Neural cell (in vitro differentiated cells): ENCODE data around the gene CCP110. TPM values are rescaled to one million over a fixed set of nuclear protein-coding genes. Genes with fewer than 3 reads are reported as not detected.
A peak's percentile ranks its signal among the peaks of the same experiment; 100 is the strongest.

Experiments
- H2AFZ ChIP-seq: fragments of 200-600, 300-800 bp; sonication (generic), shearing (Covaris generic); 2 replicates; pipeline ENCODE4 v1.6.0; 2014; ENCODE audit warnings: low read depth, mild to moderate bottlenecking, antibody characterized with exemption, low read length, moderate library complexity
- H3F3A ChIP-seq: fragments of 200-600 bp; shearing (Covaris generic); 2 replicates; pipeline ENCODE4 v1.6.1; 2016; ENCODE audit warnings: mild to moderate bottlenecking, moderate library complexity, mixed read lengths, antibody characterized with exemption, low read length; ENCODE audit not compliant: insufficient read depth, poor library complexity, severe bottlenecking
- H3K27ac ChIP-seq: fragments of 200-600, 300-800 bp; sonication (generic), shearing (Covaris generic); 2 replicates; pipeline ENCODE4 v1.5.1; 2014; ENCODE audit warnings: mild to moderate bottlenecking, low read length, moderate library complexity
- H3K27me3 ChIP-seq: fragments of 300-800, 200-600 bp; sonication (generic), shearing (Covaris generic); 2 replicates; pipeline ENCODE4 v1.6.0; 2014; ENCODE audit warnings: mild to moderate bottlenecking, low read depth, low read length, moderate library complexity; ENCODE audit not compliant: insufficient read depth
- H3K36me3 ChIP-seq: fragments of 300-800, 200-600 bp; sonication (generic), shearing (Covaris generic); 2 replicates; pipeline ENCODE4 v1.5.1; 2014; ENCODE audit warnings: mild to moderate bottlenecking, antibody characterized with exemption, low read length, moderate library complexity; ENCODE audit not compliant: insufficient read depth
- H3K4me2 ChIP-seq: fragments of 300-800, 200-600 bp; sonication (generic), shearing (Covaris generic); 2 replicates; pipeline ENCODE4 v1.6.0; 2014; ENCODE audit warnings: mild to moderate bottlenecking, low read length
- H3K4me3 ChIP-seq: fragments of 300-800, 200-600 bp; sonication (generic), shearing (Covaris generic); 2 replicates; pipeline ENCODE4 v1.5.1; 2014; ENCODE audit warnings: mild to moderate bottlenecking, low read length, moderate library complexity
- H3K79me2 ChIP-seq: fragments of 200-600 bp; shearing (Covaris generic); replicated peaks from 2 replicates; pipeline ENCODE4 v1.6.0; 2014; ENCODE audit warnings: mild to moderate bottlenecking, low read length, moderate library complexity; ENCODE audit not compliant: insufficient read depth
- H3K9ac ChIP-seq: fragments of 300-800, 200-600 bp; sonication (generic), shearing (Covaris generic); 2 replicates; pipeline ENCODE4 v1.6.1; 2016; ENCODE audit warnings: mild to moderate bottlenecking, low read length, mixed read lengths
- H3K9me2 ChIP-seq: fragments of 200-600 bp; shearing (Covaris generic); 2 replicates; pipeline ENCODE4 v1.6.1; 2016; ENCODE audit warnings: mild to moderate bottlenecking, low read length, mixed read lengths; ENCODE audit not compliant: insufficient read depth
- H3K9me3 ChIP-seq: fragments of 200-600, 300-800 bp; sonication (generic), shearing (Covaris generic); 2 replicates; pipeline ENCODE4 v1.6.1; 2016; ENCODE audit warnings: mild to moderate bottlenecking, mixed run types, low read length, moderate library complexity, mixed read lengths
- H4K20me1 ChIP-seq: fragments of 200-600 bp; shearing (Covaris generic); 2 replicates; pipeline ENCODE4 v1.6.1; 2016; ENCODE audit warnings: mild to moderate bottlenecking, mixed run types; ENCODE audit not compliant: insufficient read depth
- EP300 ChIP-seq: fragments of 450-650 bp; conservative IDR thresholded peaks from 2 replicates; pipeline ENCODE4 v1.6.1; 2014; ENCODE audit warnings: antibody characterized with exemption, mild to moderate bottlenecking, moderate library complexity; ENCODE audit not compliant: poor library complexity, severe bottlenecking
- EZH2 ChIP-seq: fragments of 200-600, 300-800 bp; shearing (Covaris generic), sonication (generic); IDR thresholded peaks from 2 replicates; pipeline ENCODE4 v1.6.1; 2014; ENCODE audit warnings: antibody characterized with exemption, low read length, borderline replicate concordance, mild to moderate bottlenecking; ENCODE audit not compliant: insufficient read depth, poor library complexity, severe bottlenecking
- MXI1 ChIP-seq: fragments of 450-650 bp; conservative IDR thresholded peaks from 2 replicates; pipeline ENCODE4 v1.6.1; 2014; ENCODE audit warnings: antibody characterized with exemption, mild to moderate bottlenecking; ENCODE audit not compliant: poor library complexity, severe bottlenecking
- POLR2AphosphoS5 ChIP-seq: IDR thresholded peaks from 2 replicates; pipeline ENCODE4 v1.6.1; 2012
- RAD21 ChIP-seq: fragments of 450-650 bp; conservative IDR thresholded peaks from 2 replicates; pipeline ENCODE4 v1.6.1; 2014; ENCODE audit warnings: antibody characterized with exemption, mild to moderate bottlenecking, moderate library complexity
- SMC3 ChIP-seq: fragments of 450-650 bp; conservative IDR thresholded peaks from 2 replicates; pipeline ENCODE4 v1.6.1; 2014; ENCODE audit warnings: antibody characterized with exemption, mild to moderate bottlenecking, moderate library complexity; ENCODE audit not compliant: poor library complexity
- TAF1 ChIP-seq: IDR thresholded peaks from 2 replicates; pipeline ENCODE4 v1.6.1; 2012; ENCODE audit warnings: low read depth
- polyA plus RNA-seq: library from polyadenylated mRNA; depleted of rRNA; stranded (reverse); fragments of >200 nt; gene quantifications from 2 replicates; pipeline ENCODE4 v1.2.3, GENCODE V29; 2014
- TF ChIP-seq, protein P1 (sequence below): IDR thresholded peaks from 2 replicates; pipeline ENCODE4 v1.6.1; 2012; ENCODE audit warnings: borderline replicate concordance
- TF ChIP-seq, protein P2 (sequence below): fragments of 450-650 bp; IDR thresholded peaks from 2 replicates; pipeline ENCODE4 v1.5.1; 2014; ENCODE audit warnings: antibody characterized with exemption, mild to moderate bottlenecking, moderate library complexity; ENCODE audit not compliant: poor library complexity, severe bottlenecking

The CCP110 gene
- polyA plus RNA-seq, 1 donor from 2014 or later, result 40.3 TPM

DNA sequence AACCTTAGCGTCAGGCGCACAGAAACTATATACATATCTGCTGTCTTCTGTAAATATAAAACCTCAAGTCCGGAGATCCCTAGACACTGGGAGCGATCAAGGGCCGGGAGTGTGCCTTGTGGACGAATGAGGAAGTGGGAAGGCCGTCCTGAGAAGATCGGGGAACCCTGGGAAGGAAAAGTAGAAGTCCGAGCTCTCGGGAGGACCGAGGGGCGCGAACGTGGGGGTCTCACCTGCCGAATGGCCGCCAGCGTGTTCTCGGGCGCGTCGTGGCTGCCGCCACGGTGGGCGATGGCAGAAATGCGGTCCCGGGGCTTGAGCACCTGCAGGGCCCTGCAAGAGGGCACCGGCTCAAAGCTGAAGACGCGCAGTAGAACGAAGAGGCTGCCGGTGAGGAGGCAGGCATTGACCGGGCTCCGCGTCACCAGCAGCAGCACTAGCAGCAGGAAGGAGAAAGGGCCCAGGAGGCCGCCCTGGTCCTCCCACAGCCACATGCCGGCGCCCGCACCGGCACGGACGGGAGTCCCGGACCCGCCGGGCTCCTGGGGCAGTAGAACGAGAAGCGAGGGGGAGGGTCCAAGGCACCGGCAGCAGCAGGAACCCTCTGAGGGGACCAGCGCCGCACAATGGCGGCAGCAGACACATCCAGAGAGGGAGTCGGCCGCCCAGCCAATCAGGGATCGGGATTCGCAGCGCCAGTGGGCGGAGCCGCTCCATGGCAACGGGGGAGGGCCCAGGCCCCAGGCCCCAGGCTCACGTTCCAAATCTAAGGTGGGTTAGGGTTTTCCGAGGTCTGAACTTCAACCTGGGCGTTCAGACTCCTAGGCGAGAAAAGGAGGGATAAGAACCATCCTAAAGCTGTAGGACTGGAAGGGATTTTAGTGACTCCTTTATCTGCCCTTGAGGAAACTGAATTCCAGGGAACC is 2.0 kb upstream of the CCP110 start, which contains the start of gene GDE1:
Gene GDE1 (minus strand): TSS at position 628 of the 926 bp plus-strand sequence. CDS start 134 bp downstream, at position 494.
- Histone ChIP-seq H2AFZ (peak within 1 kb of the TSS; percentile 66), H3K27ac (peak within 1 kb of the TSS; percentile 92), H3F3A (peaks cover 6% of the 10 kb centered on the region)

DNA sequence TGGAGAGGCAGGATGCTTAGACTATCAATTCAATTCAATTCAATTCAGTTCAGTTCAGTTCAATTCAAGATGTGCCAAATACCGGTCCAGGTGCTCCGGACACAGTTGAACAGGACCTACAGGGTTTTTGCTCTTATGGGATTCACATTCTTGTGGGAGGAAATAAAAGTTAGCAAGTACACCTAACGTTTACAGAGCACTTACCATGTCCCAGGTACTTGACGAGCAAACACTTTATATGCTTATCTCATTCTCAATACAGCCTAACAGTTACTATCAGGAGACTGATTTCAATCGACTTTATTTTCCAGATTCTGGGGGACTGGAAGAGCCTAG is 1.4 kb upstream of the CCP110 start:
- Histone ChIP-seq H3K79me2 (peaks cover 56% of the 10 kb centered on the region), H2AFZ (peak overlapping the region; percentile 66), H4K20me1 (no peaks in the 10 kb centered on the region)

More for the DNA sequence above, 2.0 kb upstream of the CCP110 start, which contains the start of gene GDE1:
- no peaks in the 10 kb centered on the region for H3K9me2 ChIP-seq
- TF ChIP-seq RAD21 (peak; percentile 51), SMC3 (peak; percentile 45), EZH2 (no peak), MXI1 (peak; percentile 87), TAF1 (peak; percentile 85), EP300 (peak; percentile 51), POLR2AphosphoS5 (peak; percentile 98)
- TF ChIP-seq, protein P1, sequence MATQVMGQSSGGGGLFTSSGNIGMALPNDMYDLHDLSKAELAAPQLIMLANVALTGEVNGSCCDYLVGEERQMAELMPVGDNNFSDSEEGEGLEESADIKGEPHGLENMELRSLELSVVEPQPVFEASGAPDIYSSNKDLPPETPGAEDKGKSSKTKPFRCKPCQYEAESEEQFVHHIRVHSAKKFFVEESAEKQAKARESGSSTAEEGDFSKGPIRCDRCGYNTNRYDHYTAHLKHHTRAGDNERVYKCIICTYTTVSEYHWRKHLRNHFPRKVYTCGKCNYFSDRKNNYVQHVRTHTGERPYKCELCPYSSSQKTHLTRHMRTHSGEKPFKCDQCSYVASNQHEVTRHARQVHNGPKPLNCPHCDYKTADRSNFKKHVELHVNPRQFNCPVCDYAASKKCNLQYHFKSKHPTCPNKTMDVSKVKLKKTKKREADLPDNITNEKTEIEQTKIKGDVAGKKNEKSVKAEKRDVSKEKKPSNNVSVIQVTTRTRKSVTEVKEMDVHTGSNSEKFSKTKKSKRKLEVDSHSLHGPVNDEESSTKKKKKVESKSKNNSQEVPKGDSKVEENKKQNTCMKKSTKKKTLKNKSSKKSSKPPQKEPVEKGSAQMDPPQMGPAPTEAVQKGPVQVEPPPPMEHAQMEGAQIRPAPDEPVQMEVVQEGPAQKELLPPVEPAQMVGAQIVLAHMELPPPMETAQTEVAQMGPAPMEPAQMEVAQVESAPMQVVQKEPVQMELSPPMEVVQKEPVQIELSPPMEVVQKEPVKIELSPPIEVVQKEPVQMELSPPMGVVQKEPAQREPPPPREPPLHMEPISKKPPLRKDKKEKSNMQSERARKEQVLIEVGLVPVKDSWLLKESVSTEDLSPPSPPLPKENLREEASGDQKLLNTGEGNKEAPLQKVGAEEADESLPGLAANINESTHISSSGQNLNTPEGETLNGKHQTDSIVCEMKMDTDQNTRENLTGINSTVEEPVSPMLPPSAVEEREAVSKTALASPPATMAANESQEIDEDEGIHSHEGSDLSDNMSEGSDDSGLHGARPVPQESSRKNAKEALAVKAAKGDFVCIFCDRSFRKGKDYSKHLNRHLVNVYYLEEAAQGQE, result peak; percentile 88
- TF ChIP-seq, protein P2, sequence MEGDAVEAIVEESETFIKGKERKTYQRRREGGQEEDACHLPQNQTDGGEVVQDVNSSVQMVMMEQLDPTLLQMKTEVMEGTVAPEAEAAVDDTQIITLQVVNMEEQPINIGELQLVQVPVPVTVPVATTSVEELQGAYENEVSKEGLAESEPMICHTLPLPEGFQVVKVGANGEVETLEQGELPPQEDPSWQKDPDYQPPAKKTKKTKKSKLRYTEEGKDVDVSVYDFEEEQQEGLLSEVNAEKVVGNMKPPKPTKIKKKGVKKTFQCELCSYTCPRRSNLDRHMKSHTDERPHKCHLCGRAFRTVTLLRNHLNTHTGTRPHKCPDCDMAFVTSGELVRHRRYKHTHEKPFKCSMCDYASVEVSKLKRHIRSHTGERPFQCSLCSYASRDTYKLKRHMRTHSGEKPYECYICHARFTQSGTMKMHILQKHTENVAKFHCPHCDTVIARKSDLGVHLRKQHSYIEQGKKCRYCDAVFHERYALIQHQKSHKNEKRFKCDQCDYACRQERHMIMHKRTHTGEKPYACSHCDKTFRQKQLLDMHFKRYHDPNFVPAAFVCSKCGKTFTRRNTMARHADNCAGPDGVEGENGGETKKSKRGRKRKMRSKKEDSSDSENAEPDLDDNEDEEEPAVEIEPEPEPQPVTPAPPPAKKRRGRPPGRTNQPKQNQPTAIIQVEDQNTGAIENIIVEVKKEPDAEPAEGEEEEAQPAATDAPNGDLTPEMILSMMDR, result peak; percentile 78
- H3K27me3 ChIP-seq, result no peaks in the 10 kb centered on the region
- H3K9ac ChIP-seq, result peak within 1 kb of the TSS; percentile 90
- peak within 1 kb of the TSS; percentile 64 for H3K4me2 ChIP-seq
- peak within 1 kb of the TSS; percentile 82 for H3K4me3 ChIP-seq
- H3K9me3 ChIP-seq, result no peaks in the 10 kb centered on the region
- H3K79me2 ChIP-seq, result peaks cover 52% of the 10 kb centered on the region
- H4K20me1 ChIP-seq, result no peaks in the 10 kb centered on the region
- H3K36me3 ChIP-seq, result no peaks in the 10 kb centered on the region

More for the DNA sequence above, 1.4 kb upstream of the CCP110 start:
- H3F3A ChIP-seq, result peaks cover 6% of the 10 kb centered on the region
- TF ChIP-seq RAD21, result no peak
- no peak for TF ChIP-seq TAF1
- no peak for TF ChIP-seq MXI1
- no peak for TF ChIP-seq POLR2AphosphoS5
- TF ChIP-seq, protein P2, result no peak
- no peak for TF ChIP-seq SMC3
- no peak for TF ChIP-seq EZH2
- H3K27me3 ChIP-seq, result no peaks in the 10 kb centered on the region
- peak overlapping the region; percentile 82 for H3K4me3 ChIP-seq
- H3K4me2 ChIP-seq, result peak overlapping the region; percentile 50
- H3K9ac ChIP-seq, result peak overlapping the region; percentile 90
- H3K9me2 ChIP-seq, result no peaks in the 10 kb centered on the region
- H3K36me3 ChIP-seq, result no peaks in the 10 kb centered on the region
- H3K27ac ChIP-seq, result peak overlapping the region; percentile 92
- H3K9me3 ChIP-seq, result no peaks in the 10 kb centered on the region
